ENCODE measurements around the gene UPP2. TPM values are rescaled to one million over a fixed set of nuclear protein-coding genes. Genes with fewer than 3 reads are reported as not detected.

UPP2 gene
- total RNA-seq, 1 experiment from 2014 or later, result not detected

DNA sequence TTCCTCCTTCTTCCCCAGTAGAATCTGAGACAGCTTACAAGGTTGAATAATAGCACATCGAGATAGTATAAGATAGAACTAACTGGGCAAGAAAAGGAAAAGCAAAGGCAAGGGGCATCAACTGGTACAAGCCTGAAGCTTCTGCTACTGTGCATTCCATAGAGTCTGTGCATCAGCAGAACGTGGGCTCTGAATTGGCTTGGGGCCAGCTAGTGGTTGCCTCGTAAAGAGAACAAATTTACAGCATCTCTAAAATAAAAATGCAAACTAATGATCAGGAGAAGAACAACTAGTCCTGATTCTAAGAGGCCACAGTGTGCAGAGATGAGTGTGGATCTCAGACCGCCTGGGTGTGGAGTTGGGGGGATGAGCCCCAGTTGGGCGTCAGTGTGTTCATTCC lies 36.6 kb downstream of the UPP2 start:
- BruUV-seq (replicated peaks), result no TSS peak
- CTCF ChIA-PET, result no interaction called here

DNA sequence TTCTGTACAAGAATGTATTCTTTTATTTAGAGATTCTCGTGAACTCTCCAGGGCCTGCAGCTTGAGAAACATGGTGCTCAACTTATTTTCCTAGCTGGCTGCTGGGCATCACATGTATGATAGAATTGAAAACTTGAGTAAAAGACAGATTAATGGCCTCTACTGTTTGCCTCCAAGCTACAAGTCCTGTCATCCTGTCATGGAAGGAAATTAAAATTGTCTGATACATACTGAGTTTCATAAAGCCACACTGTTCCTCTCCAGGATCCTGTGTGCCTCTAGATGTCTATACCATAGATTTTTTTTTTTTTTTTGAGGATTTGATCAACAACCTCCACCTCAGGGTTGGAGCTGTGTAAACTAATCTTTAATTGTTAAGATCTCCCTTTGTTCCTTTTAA lies 38.5 kb downstream of the UPP2 start:
- Histone ChIP-seq H3K27ac (ENCODE audit: low read depth, low read length, poor library complexity, severe bottlenecking) (no peak overlapping the region), H3K4me1 (ENCODE audit: insufficient read depth, low read length, poor library complexity, severe bottlenecking) (no peaks in the 10 kb centered on the region), H3K27me3 (replicated peaks; ENCODE audit: insufficient read depth, low read depth, low read length, poor library complexity) (no peaks in the 10 kb centered on the region), H3K9me3 (ENCODE audit: low read depth, low read length, poor library complexity, severe bottlenecking) (no peaks in the 10 kb centered on the region), H3K4me3 (ENCODE audit: low read depth, low read length, poor library complexity, severe bottlenecking) (no peak overlapping the region), H3K36me3 (ENCODE audit: insufficient read depth, low read length, poor library complexity, severe bottlenecking) (no peaks in the 10 kb centered on the region)
- ChIA-PET POLR2A (ENCODE audit: low non-redundant PET) (no interaction called here), CTCF (no interaction called here)
- TF ChIP-seq EZH2 (IDR thresholded peaks at IDR 0.05; ENCODE audit: borderline replicate concordance, low read depth, low read length, poor library complexity, severe bottlenecking), result no peak
- TF ChIP-seq, protein P1, sequence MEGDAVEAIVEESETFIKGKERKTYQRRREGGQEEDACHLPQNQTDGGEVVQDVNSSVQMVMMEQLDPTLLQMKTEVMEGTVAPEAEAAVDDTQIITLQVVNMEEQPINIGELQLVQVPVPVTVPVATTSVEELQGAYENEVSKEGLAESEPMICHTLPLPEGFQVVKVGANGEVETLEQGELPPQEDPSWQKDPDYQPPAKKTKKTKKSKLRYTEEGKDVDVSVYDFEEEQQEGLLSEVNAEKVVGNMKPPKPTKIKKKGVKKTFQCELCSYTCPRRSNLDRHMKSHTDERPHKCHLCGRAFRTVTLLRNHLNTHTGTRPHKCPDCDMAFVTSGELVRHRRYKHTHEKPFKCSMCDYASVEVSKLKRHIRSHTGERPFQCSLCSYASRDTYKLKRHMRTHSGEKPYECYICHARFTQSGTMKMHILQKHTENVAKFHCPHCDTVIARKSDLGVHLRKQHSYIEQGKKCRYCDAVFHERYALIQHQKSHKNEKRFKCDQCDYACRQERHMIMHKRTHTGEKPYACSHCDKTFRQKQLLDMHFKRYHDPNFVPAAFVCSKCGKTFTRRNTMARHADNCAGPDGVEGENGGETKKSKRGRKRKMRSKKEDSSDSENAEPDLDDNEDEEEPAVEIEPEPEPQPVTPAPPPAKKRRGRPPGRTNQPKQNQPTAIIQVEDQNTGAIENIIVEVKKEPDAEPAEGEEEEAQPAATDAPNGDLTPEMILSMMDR (conservative IDR thresholded peaks at IDR 0.05; ENCODE audit: low read depth, low read length), result no peak
- DNase-seq (ENCODE audit: low spot score), result no peak
- intact Hi-C loops (cut with micrococcal nuclease; ENCODE audit: unreplicated experiment), result no loop called here
- no TSS peak for BruUV-seq (replicated peaks)

More for the DNA sequence above, 36.6 kb downstream of the UPP2 start:
- intact Hi-C loops (cut with micrococcal nuclease; ENCODE audit: unreplicated experiment), result no loop called here
- no peaks in the 10 kb centered on the region for H3K36me3 ChIP-seq (ENCODE audit: insufficient read depth, low read length, poor library complexity, severe bottlenecking)
- POLR2A ChIA-PET (ENCODE audit: low non-redundant PET), result no interaction called here
- H3K27ac ChIP-seq (ENCODE audit: low read depth, low read length, poor library complexity, severe bottlenecking), result no peak overlapping the region
- no peak for TF ChIP-seq EZH2 (IDR thresholded peaks at IDR 0.05; ENCODE audit: borderline replicate concordance, low read depth, low read length, poor library complexity, severe bottlenecking)
- TF ChIP-seq, protein P1 (conservative IDR thresholded peaks at IDR 0.05; ENCODE audit: low read depth, low read length), result no peak
- no peaks in the 10 kb centered on the region for H3K4me1 ChIP-seq (ENCODE audit: insufficient read depth, low read length, poor library complexity, severe bottlenecking)
- peak; percentile 17 for DNase-seq (ENCODE audit: low spot score)
- H3K4me3 ChIP-seq (ENCODE audit: low read depth, low read length, poor library complexity, severe bottlenecking), result no peak overlapping the region
- no peaks in the 10 kb centered on the region for H3K27me3 ChIP-seq (replicated peaks; ENCODE audit: insufficient read depth, low read depth, low read length, poor library complexity)
- H3K9me3 ChIP-seq (ENCODE audit: low read depth, low read length, poor library complexity, severe bottlenecking), result no peaks in the 10 kb centered on the region

DNA sequence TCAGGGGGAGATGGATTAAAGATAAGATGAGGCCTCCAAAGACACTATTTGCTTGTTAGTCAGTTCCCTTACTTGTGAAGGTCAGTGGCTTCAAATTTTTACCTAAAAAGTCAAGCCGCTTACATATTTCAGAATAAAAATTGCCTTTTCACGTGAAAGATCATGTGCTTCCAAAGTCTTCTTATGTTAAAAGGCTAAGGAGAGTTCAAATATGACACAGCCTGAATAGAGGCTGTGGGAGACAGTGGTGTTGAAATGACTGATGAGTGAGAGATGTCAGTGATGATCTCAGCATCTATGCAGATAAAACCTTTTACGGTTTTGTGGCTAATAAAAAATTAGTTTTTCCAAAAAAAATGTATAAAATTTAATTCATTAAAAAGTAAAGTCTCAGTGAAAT lies 40.5 kb downstream of the UPP2 start:
- DNase-seq (ENCODE audit: low spot score), result no peak
- POLR2A ChIA-PET (ENCODE audit: low non-redundant PET), result no interaction called here
- Histone ChIP-seq H3K4me1 (ENCODE audit: insufficient read depth, low read length, poor library complexity, severe bottlenecking) (no peaks in the 10 kb centered on the region), H3K36me3 (ENCODE audit: insufficient read depth, low read length, poor library complexity, severe bottlenecking) (no peaks in the 10 kb centered on the region), H3K9me3 (ENCODE audit: low read depth, low read length, poor library complexity, severe bottlenecking) (no peaks in the 10 kb centered on the region), H3K27ac (ENCODE audit: low read depth, low read length, poor library complexity, severe bottlenecking) (no peak overlapping the region), H3K27me3 (replicated peaks; ENCODE audit: insufficient read depth, low read depth, low read length, poor library complexity) (no peaks in the 10 kb centered on the region), H3K4me3 (ENCODE audit: low read depth, low read length, poor library complexity, severe bottlenecking) (no peak overlapping the region)
- BruUV-seq (replicated peaks), result no TSS peak
- CTCF ChIA-PET, result no interaction called here
- intact Hi-C loops (cut with micrococcal nuclease; ENCODE audit: unreplicated experiment), result no loop called here
- TF ChIP-seq, protein P1 (conservative IDR thresholded peaks at IDR 0.05; ENCODE audit: low read depth, low read length), result no peak
- no peak for TF ChIP-seq EZH2 (IDR thresholded peaks at IDR 0.05; ENCODE audit: borderline replicate concordance, low read depth, low read length, poor library complexity, severe bottlenecking)

Data from A673 (cell line).